ENCODE results near the gene ZCCHC10. TPM values are rescaled to one million over a fixed set of nuclear protein-coding genes. Genes with fewer than 3 reads are reported as not detected.

Gene ZCCHC10
- total and polyA plus RNA-seq, 9 of the 15 experiments (the other 6 are each of a cell fraction or from before 2014, with no cell fraction given) = 11.9 to 146 (median 51.8) TPM

DNA sequence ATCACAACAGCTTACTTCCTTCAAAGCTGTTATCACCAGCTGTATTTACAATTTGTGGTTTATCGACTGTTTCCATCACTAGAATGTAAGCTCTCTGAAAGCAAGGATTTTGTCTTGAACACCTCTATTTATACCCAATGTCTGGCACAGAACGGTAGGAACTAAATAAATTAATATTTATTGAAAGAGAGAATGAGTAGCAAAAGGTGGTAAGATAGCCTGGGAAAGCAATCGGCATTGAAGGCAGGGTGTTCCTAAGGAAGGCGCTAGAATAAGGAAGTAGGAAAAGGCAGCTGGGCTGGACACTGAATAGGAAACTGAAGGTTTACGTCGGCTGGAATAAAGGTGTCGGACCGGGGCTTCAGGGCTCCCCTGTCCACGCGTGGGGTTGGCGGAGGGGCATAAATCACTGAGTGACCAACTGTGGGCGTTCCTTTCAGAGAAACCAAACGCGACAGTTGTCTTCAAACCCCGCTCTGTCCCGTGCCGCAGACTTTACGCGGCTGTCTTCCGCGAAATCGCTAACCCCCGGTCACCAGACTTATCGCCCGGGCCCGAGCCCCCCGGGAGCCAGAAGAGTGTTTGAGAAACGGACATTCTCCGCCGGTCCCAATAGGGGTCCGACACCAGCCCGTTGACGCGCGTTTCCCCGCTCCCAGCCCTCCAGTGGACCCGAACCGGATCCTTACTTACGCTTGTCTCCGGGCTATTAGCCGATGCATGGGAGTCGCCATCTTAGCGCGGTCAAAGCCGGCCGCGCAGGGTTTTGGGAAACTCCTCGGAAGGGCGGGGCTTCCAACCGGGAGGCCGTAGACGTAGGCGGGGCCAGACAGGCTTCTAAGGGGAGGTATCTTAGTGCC, at the start of gene ZCCHC10 (continued):
- TF ChIP-seq ZBTB11 (CRISPR knock-in tag; IDR thresholded peaks at IDR 0.05) = peak in 2 of 3 experiments; percentile 49 to 85; a peak in 3 of 6 replicates
- no peak for TF ChIP-seq LARP7 (IDR thresholded peaks at IDR 0.05)
- 0 out of 2 replicates have a peak, but pooled peaks have one; percentile 6 for TF ChIP-seq RNF2 (IDR thresholded peaks at IDR 0.05)
- 0 out of 2 replicates have a peak, but pooled peaks have one; percentile 23 for TF ChIP-seq ZNF41 (CRISPR knock-in tag; conservative IDR thresholded peaks at IDR 0.05)
- no peak for TF ChIP-seq PYGO2 (tag; IDR thresholded peaks at IDR 0.05)
- TF ChIP-seq GTF2E2 (tag; IDR thresholded peaks at IDR 0.05) = 0 out of 2 replicates have a peak, but pooled peaks have one; percentile 74
- no peak for TF ChIP-seq ZMIZ1 (IDR thresholded peaks at IDR 0.05; ENCODE audit: low read depth in 2 of 2, low read length in 2 of 2)
- TF ChIP-seq ZBTB17 (CRISPR knock-in tag; IDR thresholded peaks at IDR 0.05) = peak; percentile 56; the same call in 1 of the 2 replicates
- TF ChIP-seq NEUROD1 (IDR thresholded peaks at IDR 0.05; ENCODE audit: borderline replicate concordance, low read depth, low read length, partially characterized antibody) = no peak
- TF ChIP-seq ZFX (CRISPR knock-in tag; IDR thresholded peaks at IDR 0.05) = peak; percentile 91
- TF ChIP-seq ZFP91 (CRISPR knock-in tag; IDR thresholded peaks at IDR 0.05) = no peak
- 0 out of 4 replicates have a peak, but pooled peaks of 1 of the 2 experiments have one; percentile 3 for TF ChIP-seq BCLAF1 (IDR thresholded peaks at IDR 0.05; ENCODE audit: borderline replicate concordance in 1 of 2, control insufficient read depth in 1 of 2, low read depth in 2 of 2, low read length in 1 of 2)
- TF ChIP-seq POLR2B (IDR thresholded peaks at IDR 0.05; ENCODE audit: low read depth, partially characterized antibody) = peak; percentile 94
